Esophagus squamous epithelium (tissue), 4 donors: ENCODE data around the gene FOXK1.

Source experiments
- CTCF ChIP-seq, 6 experiments: fragments of 450-650 bp in 4 of 6; fragments of 200-600 bp in 2 of 6; sonication (generic) in 2 of 6; IDR thresholded peaks; one replicate each; pipeline ENCODE4 v1.5.1; 2016 to 2019; ENCODE audit warnings: antibody characterized with exemption in 6 of 6, mild to moderate bottlenecking in 4 of 6, moderate library complexity in 4 of 6
- POLR2A ChIP-seq, 4 donors: fragments of 450-650 bp; IDR thresholded peaks; one replicate each; pipeline ENCODE4 v1.6.1; 2017; ENCODE audit warnings: antibody characterized with exemption in 4 of 4, mild to moderate bottlenecking in 4 of 4, moderate library complexity in 3 of 4

- no peak for TF ChIP-seq CTCF (IDR thresholded peaks at IDR 0.05)
- no peak for TF ChIP-seq POLR2A (IDR thresholded peaks at IDR 0.05)
Observed at GRCh38 chr7:4725850-4726450, 43.9 kb downstream of the FOXK1 start.
